ENCODE results near the gene POLR1H.

Gene POLR1H

DNA sequence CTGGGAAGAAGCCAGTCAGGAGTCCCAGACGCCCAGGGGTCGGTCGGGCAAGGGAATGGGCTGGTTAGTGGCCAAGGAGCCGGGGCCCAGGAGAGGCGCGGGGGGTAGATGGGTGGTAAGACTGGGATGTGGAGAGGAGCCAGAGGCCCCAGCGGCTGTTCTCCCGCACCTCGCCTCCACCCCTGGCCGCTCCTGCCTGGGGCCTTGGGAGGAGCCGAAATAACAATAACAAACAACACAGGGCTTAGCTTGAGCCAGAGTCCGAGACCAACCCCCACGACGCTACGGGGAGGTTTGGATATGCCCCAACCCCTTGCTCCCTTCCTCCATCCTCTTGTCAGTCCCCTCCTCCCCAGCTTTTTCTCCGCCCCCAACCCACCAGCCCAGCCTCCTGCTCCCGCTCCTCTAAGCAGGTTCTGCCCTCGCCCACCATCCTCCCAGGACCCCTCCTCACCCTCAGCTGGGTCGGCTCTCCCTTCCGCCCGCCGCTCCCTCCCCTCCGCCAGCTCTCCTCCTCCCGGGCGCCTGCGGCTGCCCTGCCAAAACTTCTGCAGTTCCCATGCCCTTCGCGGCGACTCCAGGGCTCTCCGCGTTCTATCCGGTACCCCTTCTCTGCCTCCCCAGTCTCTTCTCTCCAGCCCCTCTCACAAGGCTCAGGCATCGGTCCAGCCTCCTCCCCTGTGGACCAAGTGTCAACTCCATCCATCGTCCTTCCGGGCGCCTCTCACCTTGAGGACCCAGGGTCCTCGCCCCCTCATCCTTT is 13.4 kb downstream of the POLR1H start:
- Histone ChIP-seq H2AFZ (ENCODE audit: low read depth, low read length) (no peak overlapping the region), H3K4me1 (ENCODE audit: low read length) (no peaks in the 10 kb centered on the region), H3K9ac (ENCODE audit: low read length) (no peak overlapping the region), H3K27me3 (ENCODE audit: low read depth, low read length) (no peaks in the 10 kb centered on the region), H3K9me3 (ENCODE audit: insufficient read depth, low read length) (no peaks in the 10 kb centered on the region), H3K4me2 (ENCODE audit: low read length) (no peak overlapping the region), H3K36me3 (replicated peaks; ENCODE audit: low read depth, low read length) (no peaks in the 10 kb centered on the region), H4K20me1 (ENCODE audit: insufficient read depth, low read length) (no peaks in the 10 kb centered on the region), H3K27ac (ENCODE audit: low read length) (no peak overlapping the region), H3K79me2 (ENCODE audit: low read length) (no peaks in the 10 kb centered on the region), H3K4me3 (ENCODE audit: low read length) (no peak overlapping the region)
- TF ChIP-seq, protein P1, sequence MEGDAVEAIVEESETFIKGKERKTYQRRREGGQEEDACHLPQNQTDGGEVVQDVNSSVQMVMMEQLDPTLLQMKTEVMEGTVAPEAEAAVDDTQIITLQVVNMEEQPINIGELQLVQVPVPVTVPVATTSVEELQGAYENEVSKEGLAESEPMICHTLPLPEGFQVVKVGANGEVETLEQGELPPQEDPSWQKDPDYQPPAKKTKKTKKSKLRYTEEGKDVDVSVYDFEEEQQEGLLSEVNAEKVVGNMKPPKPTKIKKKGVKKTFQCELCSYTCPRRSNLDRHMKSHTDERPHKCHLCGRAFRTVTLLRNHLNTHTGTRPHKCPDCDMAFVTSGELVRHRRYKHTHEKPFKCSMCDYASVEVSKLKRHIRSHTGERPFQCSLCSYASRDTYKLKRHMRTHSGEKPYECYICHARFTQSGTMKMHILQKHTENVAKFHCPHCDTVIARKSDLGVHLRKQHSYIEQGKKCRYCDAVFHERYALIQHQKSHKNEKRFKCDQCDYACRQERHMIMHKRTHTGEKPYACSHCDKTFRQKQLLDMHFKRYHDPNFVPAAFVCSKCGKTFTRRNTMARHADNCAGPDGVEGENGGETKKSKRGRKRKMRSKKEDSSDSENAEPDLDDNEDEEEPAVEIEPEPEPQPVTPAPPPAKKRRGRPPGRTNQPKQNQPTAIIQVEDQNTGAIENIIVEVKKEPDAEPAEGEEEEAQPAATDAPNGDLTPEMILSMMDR (IDR thresholded peaks at IDR 0.05; ENCODE audit: low read depth, low read length), result no peak
- TF ChIP-seq EZH2phosphoT487 (IDR thresholded peaks at IDR 0.05; ENCODE audit: low read depth), result no peak

DNA sequence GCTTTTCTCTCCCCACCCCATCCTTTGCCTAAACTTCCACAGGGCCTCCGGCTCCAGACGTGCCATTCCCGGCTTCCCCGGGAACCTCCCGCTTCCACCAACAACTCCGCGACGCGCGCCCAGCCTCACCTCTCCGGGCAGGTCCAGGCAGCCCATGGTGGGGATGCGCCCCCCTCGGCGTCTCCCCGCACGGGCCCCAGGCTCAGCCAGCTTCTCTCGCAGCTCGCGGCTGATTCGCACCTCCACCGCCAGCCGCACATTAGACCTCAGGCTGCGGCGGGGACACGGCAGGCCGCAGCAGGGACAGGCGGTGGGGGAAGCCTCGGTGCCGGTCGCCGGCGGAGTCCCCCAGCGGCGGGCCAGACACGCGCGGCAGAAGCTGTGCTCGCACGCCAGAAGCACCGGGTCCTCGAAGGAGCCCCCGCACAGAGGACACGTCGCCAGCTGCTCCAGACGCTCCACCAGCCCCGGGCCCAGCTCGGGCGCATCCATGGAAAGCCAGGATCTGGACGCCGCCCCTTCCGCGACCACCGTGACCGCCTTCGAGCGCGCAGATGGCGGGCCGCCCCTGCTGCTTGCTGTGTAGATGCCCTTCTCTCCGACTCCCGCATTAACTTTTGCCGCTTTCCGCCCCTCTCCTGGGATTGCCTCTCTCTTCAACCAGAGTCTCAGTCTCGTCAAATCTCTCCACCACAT is 14.2 kb downstream of the POLR1H start, which contains the start of gene RNF39:
TSS of gene RNF39 (minus strand) at position 676 of the 696 bp plus-strand sequence. CDS start at position 492, 184 bp downstream.
- no peak within 1 kb of the TSS for H3K4me3 ChIP-seq (ENCODE audit: low read length)
- no peaks in the 10 kb centered on the region for H4K20me1 ChIP-seq (ENCODE audit: insufficient read depth, low read length)
- H3K9ac ChIP-seq (ENCODE audit: low read length), result no peak within 1 kb of the TSS
- H3K79me2 ChIP-seq (ENCODE audit: low read length), result no peaks in the 10 kb centered on the region
- H3K27me3 ChIP-seq (ENCODE audit: low read depth, low read length), result no peaks in the 10 kb centered on the region
- TF ChIP-seq, protein P1 (IDR thresholded peaks at IDR 0.05; ENCODE audit: low read depth, low read length), result no peak
- TF ChIP-seq EZH2phosphoT487 (IDR thresholded peaks at IDR 0.05; ENCODE audit: low read depth), result no peak
- H2AFZ ChIP-seq (ENCODE audit: low read depth, low read length), result no peak within 1 kb of the TSS
- no peaks in the 10 kb centered on the region for H3K9me3 ChIP-seq (ENCODE audit: insufficient read depth, low read length)
- H3K36me3 ChIP-seq (replicated peaks; ENCODE audit: low read depth, low read length), result no peaks in the 10 kb centered on the region
- H3K27ac ChIP-seq (ENCODE audit: low read length), result no peak within 1 kb of the TSS
- H3K4me1 ChIP-seq (ENCODE audit: low read length), result no peaks in the 10 kb centered on the region
- no peak within 1 kb of the TSS for H3K4me2 ChIP-seq (ENCODE audit: low read length)

DNA sequence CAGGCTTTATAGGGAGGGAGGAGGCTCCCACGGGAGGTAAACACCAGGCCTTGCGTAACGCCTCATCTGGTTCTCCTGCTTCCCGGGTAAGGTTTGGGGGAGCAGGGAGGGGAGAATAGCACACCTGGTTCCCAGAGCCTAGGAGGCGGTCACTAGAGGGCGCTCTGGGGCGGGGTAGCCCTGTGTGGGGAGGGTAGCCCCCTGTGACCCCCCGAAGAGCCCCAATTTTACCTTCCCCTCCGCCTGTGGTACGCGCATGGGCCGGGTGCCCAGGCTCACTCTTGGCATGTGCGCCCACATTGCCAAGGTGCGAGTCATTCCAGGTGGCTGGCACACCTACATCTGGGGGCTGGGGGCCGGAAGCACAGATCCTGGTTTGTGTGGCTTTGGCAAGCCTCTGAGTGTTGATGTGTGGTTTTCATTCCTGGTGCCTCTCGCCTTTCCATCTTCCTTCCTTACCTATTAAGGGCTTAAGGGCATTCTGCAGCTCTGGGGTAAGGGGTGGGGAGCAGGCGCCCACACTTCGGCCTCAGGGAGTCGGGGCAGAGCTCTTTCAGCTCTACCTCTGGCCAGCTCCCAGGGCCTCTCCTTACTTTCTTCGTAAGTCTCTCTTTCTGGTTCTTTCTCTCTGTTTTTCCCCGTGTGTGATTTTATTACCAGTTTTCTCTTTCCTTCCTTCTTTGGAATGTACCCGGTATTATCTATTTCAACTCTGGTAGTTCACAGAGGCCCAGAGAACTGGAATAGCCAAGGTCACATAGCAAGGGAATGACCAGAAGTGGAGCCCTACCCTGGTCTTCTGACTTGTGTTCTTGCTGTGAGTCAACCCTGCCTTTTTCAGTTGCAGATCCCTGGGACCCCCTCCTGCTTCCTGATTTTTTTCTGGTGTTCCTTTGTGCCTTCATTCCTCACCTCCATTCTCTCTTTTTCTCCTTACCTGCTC is 15.0 kb downstream of the POLR1H start:
- Histone ChIP-seq H3K79me2 (ENCODE audit: low read length) (no peaks in the 10 kb centered on the region), H3K27me3 (ENCODE audit: low read depth, low read length) (no peaks in the 10 kb centered on the region), H3K9ac (ENCODE audit: low read length) (no peak overlapping the region), H3K4me3 (ENCODE audit: low read length) (no peak overlapping the region), H3K4me2 (ENCODE audit: low read length) (no peak overlapping the region), H3K27ac (ENCODE audit: low read length) (no peak overlapping the region), H3K9me3 (ENCODE audit: insufficient read depth, low read length) (no peaks in the 10 kb centered on the region), H2AFZ (ENCODE audit: low read depth, low read length) (no peak overlapping the region), H3K36me3 (replicated peaks; ENCODE audit: low read depth, low read length) (no peaks in the 10 kb centered on the region), H3K4me1 (ENCODE audit: low read length) (no peaks in the 10 kb centered on the region), H4K20me1 (ENCODE audit: insufficient read depth, low read length) (no peaks in the 10 kb centered on the region)
- no peak for TF ChIP-seq EZH2phosphoT487 (IDR thresholded peaks at IDR 0.05; ENCODE audit: low read depth)
- TF ChIP-seq, protein P1 (IDR thresholded peaks at IDR 0.05; ENCODE audit: low read depth, low read length), result peak; percentile 38; the same call in 1 of the 2 replicates
